ENCODE results near the gene SESTD1.

SESTD1 gene

DNA sequence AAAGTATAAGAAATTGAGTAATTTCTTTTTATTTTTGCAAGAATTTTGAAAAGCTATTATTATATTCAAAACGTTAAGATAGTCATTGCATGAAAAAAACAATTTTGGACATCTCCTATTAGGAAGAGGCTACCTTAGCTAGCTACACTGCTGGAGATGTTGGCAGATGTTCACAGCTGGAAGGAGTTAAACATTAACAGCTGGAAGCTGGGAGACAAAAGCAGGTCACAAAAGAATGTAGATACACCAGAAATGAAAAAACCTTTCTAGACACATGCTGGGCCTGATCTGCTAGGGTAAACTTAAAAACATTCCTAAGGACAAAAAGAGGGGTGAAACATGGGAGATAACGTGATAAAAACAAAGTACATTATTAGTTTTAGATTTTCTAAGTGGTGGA lies 84.4 kb downstream of the SESTD1 start:
- POLR2A ChIA-PET (ENCODE audit: low non-redundant PET), result no interaction called here
- TF ChIP-seq, protein P1, sequence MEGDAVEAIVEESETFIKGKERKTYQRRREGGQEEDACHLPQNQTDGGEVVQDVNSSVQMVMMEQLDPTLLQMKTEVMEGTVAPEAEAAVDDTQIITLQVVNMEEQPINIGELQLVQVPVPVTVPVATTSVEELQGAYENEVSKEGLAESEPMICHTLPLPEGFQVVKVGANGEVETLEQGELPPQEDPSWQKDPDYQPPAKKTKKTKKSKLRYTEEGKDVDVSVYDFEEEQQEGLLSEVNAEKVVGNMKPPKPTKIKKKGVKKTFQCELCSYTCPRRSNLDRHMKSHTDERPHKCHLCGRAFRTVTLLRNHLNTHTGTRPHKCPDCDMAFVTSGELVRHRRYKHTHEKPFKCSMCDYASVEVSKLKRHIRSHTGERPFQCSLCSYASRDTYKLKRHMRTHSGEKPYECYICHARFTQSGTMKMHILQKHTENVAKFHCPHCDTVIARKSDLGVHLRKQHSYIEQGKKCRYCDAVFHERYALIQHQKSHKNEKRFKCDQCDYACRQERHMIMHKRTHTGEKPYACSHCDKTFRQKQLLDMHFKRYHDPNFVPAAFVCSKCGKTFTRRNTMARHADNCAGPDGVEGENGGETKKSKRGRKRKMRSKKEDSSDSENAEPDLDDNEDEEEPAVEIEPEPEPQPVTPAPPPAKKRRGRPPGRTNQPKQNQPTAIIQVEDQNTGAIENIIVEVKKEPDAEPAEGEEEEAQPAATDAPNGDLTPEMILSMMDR (conservative IDR thresholded peaks at IDR 0.05; ENCODE audit: low read depth), result no peak
- H3K27ac ChIP-seq, result no peak overlapping the region
- no peak for DNase-seq (ENCODE audit: low spot score)
- CTCF ChIA-PET, result interaction anchor here (0.6 kb wide), 3 partner anchors 17 to 328 kb away, joined by 3 to 6 read pairs (median 3); no protein-coding TSS in a partner anchor

- ChIA-PET CTCF (no interaction called here), POLR2A (ENCODE audit: low non-redundant PET) (no interaction called here)
- DNase-seq (ENCODE audit: low spot score), result no peak
Observed at GRCh38 chr2:179179719-179180118, 84.9 kb downstream of the SESTD1 start.

DNA sequence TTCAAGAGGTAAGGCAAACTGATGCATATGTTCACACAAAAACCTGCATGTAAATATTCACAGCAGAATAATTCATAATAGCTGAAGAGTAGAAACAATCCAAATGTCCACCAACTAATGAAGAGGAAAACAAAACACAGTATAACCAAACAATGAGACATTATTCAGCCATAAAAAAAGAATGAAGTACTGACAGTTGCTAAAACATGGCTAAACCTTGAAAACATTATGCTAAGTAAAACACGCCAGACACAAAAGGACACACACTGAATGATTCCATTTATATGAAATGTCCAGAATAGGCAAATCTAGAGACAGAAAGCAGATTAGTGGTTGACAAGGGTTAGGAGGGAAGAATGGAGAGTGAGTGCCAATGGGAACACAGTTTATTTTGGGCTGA lies 86.9 kb downstream of the SESTD1 start:
- no peak for DNase-seq (ENCODE audit: low spot score)
- no peak overlapping the region for H3K27ac ChIP-seq
- POLR2A ChIA-PET (ENCODE audit: low non-redundant PET), result no interaction called here
- CTCF ChIA-PET, result no interaction called here
- TF ChIP-seq, protein P1 (conservative IDR thresholded peaks at IDR 0.05; ENCODE audit: low read depth), result no peak

More at GRCh38 chr2:179179719-179180118, 84.9 kb downstream of the SESTD1 start:
- no peak overlapping the region for H3K27ac ChIP-seq
- TF ChIP-seq, protein P1 (conservative IDR thresholded peaks at IDR 0.05; ENCODE audit: low read depth), result no peak

DNA sequence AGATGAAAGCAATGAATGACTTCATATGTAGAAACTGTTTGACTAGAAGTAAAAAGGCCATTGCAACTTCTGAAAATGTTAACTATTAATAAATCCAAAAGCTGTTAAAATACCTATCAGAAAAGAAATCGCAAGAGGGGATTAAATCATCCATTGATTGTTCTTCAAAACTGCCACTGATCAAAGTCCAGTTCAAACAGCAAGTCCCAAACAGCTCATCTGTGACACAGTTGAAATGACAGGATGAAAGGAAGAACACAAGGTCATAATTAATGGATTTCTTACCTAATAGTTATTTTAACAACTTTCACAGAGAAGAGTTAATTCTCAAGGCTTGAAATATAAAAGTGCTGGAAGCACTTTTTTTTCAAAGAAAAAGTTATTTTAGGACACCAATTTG lies 90.4 kb downstream of the SESTD1 start:
- H3K27ac ChIP-seq, result no peak overlapping the region
- ChIA-PET POLR2A (ENCODE audit: low non-redundant PET) (interaction anchor here (0.7 kb wide), 1 partner anchor 14 kb away, joined by 6 read pairs; no protein-coding TSS in a partner anchor), CTCF (no interaction called here)
- TF ChIP-seq, protein P1 (conservative IDR thresholded peaks at IDR 0.05; ENCODE audit: low read depth), result no peak
- no peak for DNase-seq (ENCODE audit: low spot score)

- no peak overlapping the region for H3K27ac ChIP-seq
- no peak for DNase-seq (ENCODE audit: low spot score)
- ChIA-PET POLR2A (ENCODE audit: low non-redundant PET) (no interaction called here), CTCF (interaction anchor here (0.6 kb wide), 1 partner anchor 564 kb away, joined by 4 read pairs; no protein-coding TSS in a partner anchor)
- TF ChIP-seq, protein P1 (conservative IDR thresholded peaks at IDR 0.05; ENCODE audit: low read depth), result no peak
Observed at GRCh38 chr2:179172894-179173293, 91.7 kb downstream of the SESTD1 start.

- no peak for DNase-seq (ENCODE audit: low spot score)
- ChIA-PET POLR2A (ENCODE audit: low non-redundant PET) (no interaction called here), CTCF (no interaction called here)
- no peak overlapping the region for H3K27ac ChIP-seq
- TF ChIP-seq, protein P1 (conservative IDR thresholded peaks at IDR 0.05; ENCODE audit: low read depth), result no peak
Observed at GRCh38 chr2:179171371-179171770, 93.3 kb downstream of the SESTD1 start.

DNA sequence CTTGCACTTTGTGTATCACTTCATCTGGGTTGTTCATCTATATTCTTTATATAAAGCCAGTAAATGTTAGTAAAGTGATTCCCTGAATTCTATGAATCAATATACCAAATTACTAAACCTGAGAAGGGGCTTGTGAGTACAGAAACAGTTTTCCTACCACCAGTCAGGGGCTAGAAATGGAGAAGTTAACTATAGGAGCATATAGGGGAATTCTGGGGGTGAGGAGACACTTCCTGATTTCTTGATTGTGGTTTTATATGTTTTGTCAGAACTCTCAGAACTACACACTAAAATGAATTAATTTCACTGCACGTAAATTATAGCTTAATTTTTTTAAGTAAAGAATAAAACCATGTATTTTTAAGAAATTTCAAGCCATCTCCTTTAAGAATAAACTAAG lies 93.7 kb downstream of the SESTD1 start:
- ChIA-PET CTCF (no interaction called here), POLR2A (ENCODE audit: low non-redundant PET) (no interaction called here)
- H3K27ac ChIP-seq, result no peak overlapping the region
- TF ChIP-seq, protein P1 (conservative IDR thresholded peaks at IDR 0.05; ENCODE audit: low read depth), result no peak
- DNase-seq (ENCODE audit: low spot score), result no peak

All from RWPE1 (cell line).